Natural killer cell (primary cell): Measurements from ENCODE around the gene KCNA4. TPM values are rescaled to one million over a fixed set of nuclear protein-coding genes. Genes with fewer than 3 reads are reported as not detected.

Experiments used
- ATAC-seq, 3 donors: fragments of 150-1000 bp in 2 of 3; fragments of 200-7000 bp in 1 of 3; cut with Tn5 transposase; 1 replicate in 1 of 3; 2 replicates in 2 of 3; pipeline ENCODE4 v1.10.0; 2021; ENCODE audit warnings: mild to moderate bottlenecking in 2 of 3, moderate library complexity in 2 of 3
- DNase-seq, 2 donors: peaks; one replicate each; pipeline versions ENCODE4 v3.0.0 to v3.0.0-alpha.2; 2013 to 2021; ENCODE audit warnings: mixed read lengths in 1 of 2
- H3K27ac ChIP-seq: one replicate; pipeline ENCODE4 v1.5.1; 2013; ENCODE audit warnings: mild to moderate bottlenecking, low read length
- H3K27me3 ChIP-seq: one replicate; pipeline ENCODE4 v1.6.1; 2013; ENCODE audit warnings: low read length; ENCODE audit not compliant: control insufficient read depth, insufficient read depth
- H3K36me3 ChIP-seq: one replicate; pipeline ENCODE4 v1.6.1; 2013; ENCODE audit warnings: low read length; ENCODE audit not compliant: control insufficient read depth, insufficient read depth
- H3K4me1 ChIP-seq: one replicate; pipeline ENCODE4 v1.6.1; 2013; ENCODE audit warnings: low read length; ENCODE audit not compliant: control insufficient read depth, insufficient read depth
- H3K4me3 ChIP-seq: one replicate; pipeline ENCODE4 v1.5.1; 2013; ENCODE audit warnings: low read length
- H3K9me3 ChIP-seq: one replicate; pipeline ENCODE4 v1.6.1; 2013; ENCODE audit warnings: low read length; ENCODE audit not compliant: control insufficient read depth, insufficient read depth
- H3K27ac Mint-ChIP-seq, 2 donors: one replicate each; pipeline ENCODE4 v1.8.0; 2022; ENCODE audit warnings: mild to moderate bottlenecking in 2 of 2, mixed read lengths in 2 of 2, moderate library complexity in 1 of 2
- H3K27me3 Mint-ChIP-seq, 2 donors: one replicate each; pipeline ENCODE4 v1.8.0; 2022; ENCODE audit warnings: low read depth in 2 of 2, mixed read lengths in 2 of 2
- H3K36me3 Mint-ChIP-seq: one replicate; pipeline ENCODE4 v1.8.0; 2022; ENCODE audit warnings: mixed read lengths
- H3K4me1 Mint-ChIP-seq, 2 donors: one replicate each; pipeline ENCODE4 v1.8.0; 2022; ENCODE audit warnings: mixed read lengths in 2 of 2
- H3K4me3 Mint-ChIP-seq: one replicate; pipeline ENCODE4 v1.8.0; 2022; ENCODE audit warnings: mild to moderate bottlenecking, moderate library complexity, mixed read lengths
- H3K9me3 Mint-ChIP-seq, 2 donors: one replicate each; pipeline ENCODE4 v1.8.0; 2022; ENCODE audit warnings: mixed read lengths in 2 of 2
- WGBS: methylation state at CpG from one replicate; pipeline ENCODE4 v1.1.7; 2013; ENCODE audit warnings: missing lambda C conversion rate; ENCODE audit not compliant: insufficient coverage; 5-methylcytosine and 5-hydroxymethylcytosine counted together
- intact Hi-C: fragments of 100-400 bp; cut with micrococcal nuclease; formaldehyde crosslinking; loops from one replicate; pipeline ENCODE4 v1.14.2; 2022
- total RNA-seq, 4 donors: library from RNA; stranded (reverse); fragments of 120-200 nt in 1 of 4; gene quantifications; one replicate each; pipeline versions ENCODE4 v1.2.3 to v1.2.4, GENCODE V29; 2013 to 2022
- TF ChIP-seq, protein P1 (sequence below): fragments of 200-600 bp; IDR thresholded peaks from one replicate; pipeline ENCODE4 v1.8.0; 2022; ENCODE audit warnings: antibody characterized with exemption

Gene KCNA4
- total RNA-seq, 3 donors from 2014 or later (not counting 1 experiment from before 2014, with no cell fraction given): not detected

DNA sequence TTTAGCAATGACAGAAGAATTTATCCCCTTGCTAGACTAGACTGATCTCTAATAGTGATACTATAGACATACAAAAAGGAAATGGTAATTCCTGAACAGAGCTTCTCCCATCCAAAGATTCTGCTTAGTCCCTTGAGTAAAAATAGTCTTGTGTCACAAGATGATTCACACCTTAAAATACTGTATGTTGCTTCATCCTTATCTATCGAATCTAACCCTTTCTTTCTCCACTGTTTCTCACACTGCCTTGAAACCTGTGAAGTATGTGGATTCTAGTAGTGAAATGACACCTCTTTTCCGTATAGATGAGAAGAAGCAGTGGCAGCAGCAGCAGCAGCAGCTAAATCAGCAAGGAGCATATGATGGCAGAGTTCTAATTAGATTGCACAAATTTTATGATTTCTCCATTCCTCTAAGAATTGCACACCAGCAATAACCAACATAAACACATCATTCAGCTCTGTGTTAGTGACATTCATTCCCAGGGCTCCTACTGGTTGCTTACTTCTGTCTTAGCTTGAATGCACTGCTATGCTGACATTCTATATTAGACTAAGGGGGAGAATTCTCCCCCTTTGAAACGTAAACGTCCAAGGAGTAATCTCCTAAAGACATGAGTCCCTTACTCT, 14.6 kb downstream of the KCNA4 start:
- H3K4me3 ChIP-seq: no peak overlapping the region
- peaks cover 0 to 1% of the 10 kb centered on the region in 2 donors for H3K9me3 Mint-ChIP-seq
- TF ChIP-seq, protein P1, sequence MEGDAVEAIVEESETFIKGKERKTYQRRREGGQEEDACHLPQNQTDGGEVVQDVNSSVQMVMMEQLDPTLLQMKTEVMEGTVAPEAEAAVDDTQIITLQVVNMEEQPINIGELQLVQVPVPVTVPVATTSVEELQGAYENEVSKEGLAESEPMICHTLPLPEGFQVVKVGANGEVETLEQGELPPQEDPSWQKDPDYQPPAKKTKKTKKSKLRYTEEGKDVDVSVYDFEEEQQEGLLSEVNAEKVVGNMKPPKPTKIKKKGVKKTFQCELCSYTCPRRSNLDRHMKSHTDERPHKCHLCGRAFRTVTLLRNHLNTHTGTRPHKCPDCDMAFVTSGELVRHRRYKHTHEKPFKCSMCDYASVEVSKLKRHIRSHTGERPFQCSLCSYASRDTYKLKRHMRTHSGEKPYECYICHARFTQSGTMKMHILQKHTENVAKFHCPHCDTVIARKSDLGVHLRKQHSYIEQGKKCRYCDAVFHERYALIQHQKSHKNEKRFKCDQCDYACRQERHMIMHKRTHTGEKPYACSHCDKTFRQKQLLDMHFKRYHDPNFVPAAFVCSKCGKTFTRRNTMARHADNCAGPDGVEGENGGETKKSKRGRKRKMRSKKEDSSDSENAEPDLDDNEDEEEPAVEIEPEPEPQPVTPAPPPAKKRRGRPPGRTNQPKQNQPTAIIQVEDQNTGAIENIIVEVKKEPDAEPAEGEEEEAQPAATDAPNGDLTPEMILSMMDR: no peak
- no peaks in the 10 kb centered on the region for H3K9me3 ChIP-seq
- no peaks in the 10 kb centered on the region for H3K36me3 ChIP-seq
- no peak for DNase-seq
- H3K27ac ChIP-seq: no peak overlapping the region
- H3K4me1 Mint-ChIP-seq: no peaks in the 10 kb centered on the region
- H3K27ac Mint-ChIP-seq: no peak overlapping the region
- no peaks in the 10 kb centered on the region for H3K4me1 ChIP-seq
- no peak for ATAC-seq
- intact Hi-C loops: no loop called here
- H3K36me3 Mint-ChIP-seq: no peaks in the 10 kb centered on the region
- WGBS: 50% methylated on average over 2 of the region's 4 CpGs
- H3K4me3 Mint-ChIP-seq: no peak overlapping the region
- no peaks in the 10 kb centered on the region for H3K27me3 Mint-ChIP-seq
- H3K27me3 ChIP-seq: no peaks in the 10 kb centered on the region

DNA sequence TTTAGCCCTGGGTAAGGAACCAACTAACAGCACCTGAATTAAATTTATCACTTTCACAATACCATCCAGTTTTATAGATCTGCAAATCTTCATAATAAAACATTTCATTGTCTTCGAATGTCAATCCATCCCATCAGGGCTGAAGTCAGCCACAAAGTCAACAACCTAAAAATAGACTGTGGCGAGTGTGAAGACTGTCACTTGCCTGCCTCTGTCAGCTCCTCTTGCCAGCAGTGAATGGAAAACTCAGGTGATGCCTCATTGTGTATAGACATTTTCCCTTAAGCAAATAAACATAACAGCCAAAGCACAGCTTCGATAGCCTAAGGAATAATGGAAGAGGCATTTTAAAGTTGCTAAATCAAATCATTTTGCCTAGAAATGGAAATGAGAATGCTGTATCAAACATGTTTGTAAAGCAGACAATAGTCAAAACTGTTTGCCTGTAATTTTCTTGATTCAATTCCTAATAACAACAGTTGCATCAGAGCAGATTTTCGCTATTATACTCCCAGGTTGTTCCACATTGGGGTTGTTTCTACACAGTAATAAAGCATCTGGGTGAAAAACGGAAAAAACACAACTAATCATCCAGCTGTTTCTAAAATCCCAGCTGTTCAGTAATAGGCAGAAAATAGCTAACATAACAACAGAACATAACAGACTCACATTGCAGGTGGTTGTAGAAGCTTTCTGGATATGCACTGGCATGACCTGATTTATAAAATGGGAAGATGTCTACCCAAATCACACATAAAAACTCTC, 15.7 kb downstream of the KCNA4 start:
- Histone ChIP-seq H3K9me3 (no peaks in the 10 kb centered on the region), H3K27me3 (no peaks in the 10 kb centered on the region), H3K36me3 (no peaks in the 10 kb centered on the region), H3K4me3 (no peak overlapping the region), H3K27ac (no peak overlapping the region), H3K4me1 (no peaks in the 10 kb centered on the region)
- Mint-ChIP-seq H3K27ac (no peak overlapping the region), H3K36me3 (no peaks in the 10 kb centered on the region), H3K27me3 (no peaks in the 10 kb centered on the region), H3K9me3 (no peaks in the 10 kb centered on the region), H3K4me1 (no peaks in the 10 kb centered on the region), H3K4me3 (no peak overlapping the region)
- DNase-seq: no peak
- intact Hi-C loops: no loop called here
- TF ChIP-seq, protein P1: no peak
- ATAC-seq: no peak
- 67% methylated on average over 4 of the region's 5 CpGs for WGBS

DNA sequence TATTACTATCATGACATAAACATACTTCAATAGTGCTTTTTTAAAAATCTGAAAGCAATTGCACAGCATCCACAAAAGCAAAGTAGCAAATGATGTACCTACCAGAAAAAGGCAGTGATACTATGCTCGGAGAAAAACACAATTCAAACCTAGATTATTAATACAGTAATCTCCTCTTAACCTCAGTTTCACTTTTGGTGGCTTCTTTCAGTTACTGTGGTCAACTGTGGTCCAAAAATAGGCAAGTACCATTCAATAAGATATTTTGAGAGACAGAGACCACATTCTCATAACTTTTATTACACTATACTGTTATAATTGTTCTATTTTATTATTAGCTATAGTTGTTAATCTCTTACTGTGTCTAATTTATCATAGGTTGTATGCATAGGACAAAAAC, 20.8 kb downstream of the KCNA4 start:
- Histone ChIP-seq H3K27me3 (no peaks in the 10 kb centered on the region), H3K9me3 (no peaks in the 10 kb centered on the region), H3K4me1 (no peaks in the 10 kb centered on the region), H3K4me3 (no peak overlapping the region), H3K36me3 (no peaks in the 10 kb centered on the region), H3K27ac (no peak overlapping the region)
- TF ChIP-seq, protein P1: no peak
- intact Hi-C loops: no loop called here
- WGBS: 75% methylated on average over 1 of the region's 1 CpG
- no peak for ATAC-seq
- no peaks in the 10 kb centered on the region for H3K27me3 Mint-ChIP-seq
- H3K27ac Mint-ChIP-seq: no peak overlapping the region
- no peak overlapping the region for H3K4me3 Mint-ChIP-seq
- peaks cover 7 to 8% of the 10 kb centered on the region in 2 donors for H3K9me3 Mint-ChIP-seq
- no peaks in the 10 kb centered on the region for H3K36me3 Mint-ChIP-seq
- DNase-seq: no peak
- H3K4me1 Mint-ChIP-seq: no peaks in the 10 kb centered on the region
